K562 (cell line): ENCODE results near the gene ARL11. TPM values are rescaled to one million over a fixed set of nuclear protein-coding genes. Genes with fewer than 3 reads are reported as not detected.

Experiments
- PRDM10 ChIP-seq: fragments of 450-650 bp; IDR thresholded peaks from 2 replicates; pipeline ENCODE4 v1.6.1; 2018; ENCODE audit not compliant: partially characterized antibody
- ZBTB40 ChIP-seq, 2 experiments: fragments of 450-650 bp in 1 of 2; sonication (generic) in 1 of 2; formaldehyde crosslinking in 1 of 2; IDR thresholded peaks; 2 replicates each; pipeline versions ENCODE4 v1.7.1 to v1.9.0; 2016 to 2022; ENCODE audit warnings: inconsistent platforms in 1 of 2, mild to moderate bottlenecking in 1 of 2, missing genetic modification reagents in 1 of 2
- polyA plus RNA-seq, 8 experiments: library from polyadenylated mRNA; depleted of rRNA in 4 of 8; stranded (reverse) in 5 of 8; unstranded in 3 of 8; fragments of >200 nt; fragmentation: Nextera tagmentation in 2 of 8; fragmentation: Illumina TruSeq in 1 of 8; extraction: Ambion mirVana in 2 of 8; extraction: Trizol in 1 of 8; gene quantifications; 2 replicates each; pipeline versions ENCODE4 v1.2.1 to v1.2.3, GENCODE V29; 2011 to 2014; ENCODE audit warnings: inconsistent platforms in 1 of 8, missing spikeins in 1 of 8
- total RNA-seq, 7 experiments: library from RNA; depleted of rRNA in 6 of 7; stranded (reverse); fragments of >200 nt in 6 of 7; fragmentation: Illumina TruSeq in 2 of 7; extraction: Trizol in 2 of 7; gene quantifications; 2 replicates each; pipeline versions ENCODE4 v1.2.1 to v1.2.3, GENCODE V29; 2011 to 2021; ENCODE audit warnings: low replicate concordance in 1 of 7

The ARL11 gene
- total and polyA plus RNA-seq, 9 of the 15 experiments (the other 6 are each of a cell fraction or from before 2014, with no cell fraction given): 0.18 to 0.87 (median 0.45) TPM

- TF ChIP-seq ZBTB40 (IDR thresholded peaks at IDR 0.05) (peak; percentile 75), ZBTB40 (CRISPR knock-in tag; IDR thresholded peaks at IDR 0.05) (no peak), PRDM10 (peak; percentile 74)
Observed at GRCh38 chr13:49624229-49624628, 4.1 kb upstream of the ARL11 start (continued).
